ENCODE measurements around the gene RSF1. TPM values are rescaled to one million over a fixed set of nuclear protein-coding genes. Genes with fewer than 3 reads are reported as not detected.

Gene RSF1, protein sequence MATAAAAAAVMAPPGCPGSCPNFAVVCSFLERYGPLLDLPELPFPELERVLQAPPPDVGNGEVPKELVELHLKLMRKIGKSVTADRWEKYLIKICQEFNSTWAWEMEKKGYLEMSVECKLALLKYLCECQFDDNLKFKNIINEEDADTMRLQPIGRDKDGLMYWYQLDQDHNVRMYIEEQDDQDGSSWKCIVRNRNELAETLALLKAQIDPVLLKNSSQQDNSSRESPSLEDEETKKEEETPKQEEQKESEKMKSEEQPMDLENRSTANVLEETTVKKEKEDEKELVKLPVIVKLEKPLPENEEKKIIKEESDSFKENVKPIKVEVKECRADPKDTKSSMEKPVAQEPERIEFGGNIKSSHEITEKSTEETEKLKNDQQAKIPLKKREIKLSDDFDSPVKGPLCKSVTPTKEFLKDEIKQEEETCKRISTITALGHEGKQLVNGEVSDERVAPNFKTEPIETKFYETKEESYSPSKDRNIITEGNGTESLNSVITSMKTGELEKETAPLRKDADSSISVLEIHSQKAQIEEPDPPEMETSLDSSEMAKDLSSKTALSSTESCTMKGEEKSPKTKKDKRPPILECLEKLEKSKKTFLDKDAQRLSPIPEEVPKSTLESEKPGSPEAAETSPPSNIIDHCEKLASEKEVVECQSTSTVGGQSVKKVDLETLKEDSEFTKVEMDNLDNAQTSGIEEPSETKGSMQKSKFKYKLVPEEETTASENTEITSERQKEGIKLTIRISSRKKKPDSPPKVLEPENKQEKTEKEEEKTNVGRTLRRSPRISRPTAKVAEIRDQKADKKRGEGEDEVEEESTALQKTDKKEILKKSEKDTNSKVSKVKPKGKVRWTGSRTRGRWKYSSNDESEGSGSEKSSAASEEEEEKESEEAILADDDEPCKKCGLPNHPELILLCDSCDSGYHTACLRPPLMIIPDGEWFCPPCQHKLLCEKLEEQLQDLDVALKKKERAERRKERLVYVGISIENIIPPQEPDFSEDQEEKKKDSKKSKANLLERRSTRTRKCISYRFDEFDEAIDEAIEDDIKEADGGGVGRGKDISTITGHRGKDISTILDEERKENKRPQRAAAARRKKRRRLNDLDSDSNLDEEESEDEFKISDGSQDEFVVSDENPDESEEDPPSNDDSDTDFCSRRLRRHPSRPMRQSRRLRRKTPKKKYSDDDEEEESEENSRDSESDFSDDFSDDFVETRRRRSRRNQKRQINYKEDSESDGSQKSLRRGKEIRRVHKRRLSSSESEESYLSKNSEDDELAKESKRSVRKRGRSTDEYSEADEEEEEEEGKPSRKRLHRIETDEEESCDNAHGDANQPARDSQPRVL (N-terminal part only)
- total RNA-seq (2021; ENCODE audit: unreplicated experiment) (83.0 TPM), Bru-seq, nascent RNA (percentile 96 among the genes with signal in this experiment), BruChase-seq, experiment 1, labeled RNA remaining after a 2-hour chase (percentile 94 among the genes with signal in this experiment), BruChase-seq, experiment 2, labeled RNA remaining after a 6-hour chase (percentile 89 among the genes with signal in this experiment)
- 41.6 TPM for polyA plus RNA-seq (2012; ENCODE audit: insufficient read length)
- long read RNA-seq, full-length matches to known transcripts = 38 of 96 reads
- long read RNA-seq, partial matches to known transcripts = 36 of 96 reads
- long read RNA-seq, other reads (novel, unspliced or antisense) = 22 of 96 reads

DNA sequence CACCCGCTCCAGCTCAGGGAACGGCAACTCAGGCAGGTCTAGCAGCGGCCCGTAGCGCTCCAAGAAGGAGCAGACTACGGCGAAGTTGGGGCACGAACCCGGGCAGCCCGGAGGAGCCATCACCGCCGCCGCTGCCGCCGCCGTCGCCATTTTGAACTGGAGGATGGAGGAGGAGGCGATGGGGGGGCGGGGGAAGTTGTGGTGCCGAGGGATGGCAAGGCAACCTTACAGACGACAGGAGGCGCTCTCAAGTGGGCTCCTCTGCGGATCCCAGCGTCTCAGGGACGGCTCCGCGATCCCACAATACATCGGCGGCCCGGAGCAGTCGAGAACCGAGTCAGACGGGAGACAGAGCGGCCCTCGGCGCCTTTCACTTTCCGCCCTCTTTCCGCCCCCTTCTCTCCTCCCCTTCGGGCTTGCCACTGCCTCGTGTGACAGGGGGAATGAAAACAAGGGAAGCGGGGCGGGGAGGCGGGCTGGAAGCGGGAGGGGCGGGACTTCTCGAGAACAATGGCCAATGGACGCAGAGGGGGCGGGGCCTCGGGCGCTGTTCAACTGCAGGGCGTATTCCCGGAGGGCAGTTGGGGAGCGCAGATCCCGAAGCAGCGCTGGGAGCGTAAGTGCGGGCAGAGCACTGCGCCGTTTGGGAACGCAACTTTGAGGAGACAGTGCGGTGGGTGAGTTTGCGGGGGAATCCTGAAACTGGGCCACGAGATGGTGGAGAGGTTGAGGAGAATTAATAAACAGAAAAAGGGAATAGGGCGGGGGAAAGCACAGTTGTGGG lies at the start of gene RSF1, which contains the start of gene AAMDC:
TSS of gene RSF1 (minus strand) at position 158 of the 784 bp plus-strand sequence. CDS start at position 150, 8 bp downstream.
TSS of gene AAMDC (plus strand) at position 580 of the 784 bp plus-strand sequence. CDS start 21,353 bp downstream, outside the sequence.
- Histone ChIP-seq H3K36me3 (ENCODE audit: control insufficient read depth, insufficient read depth, low read length) (peaks cover 3% of the 10 kb centered on the region; the same call in 1 of the 2 replicates), H3K9me3 (ENCODE audit: control insufficient read depth, insufficient read depth, low read depth, low read length) (no peaks in the 10 kb centered on the region; the same call in 1 of the 2 replicates), H3K4me3 (ENCODE audit: low read depth in 2 of 2, low read length in 2 of 2) (peak within 1 kb of the TSS; percentile 94), H3K27me3 (ENCODE audit: control insufficient read depth, insufficient read depth, low read length) (no peaks in the 10 kb centered on the region), H3K4me1 (ENCODE audit: control insufficient read depth, insufficient read depth, low read length) (peaks cover 27% of the 10 kb centered on the region), H3K27ac (ENCODE audit: low read length) (peak within 1 kb of the TSS; percentile 90)
- intact Hi-C loops (cut with micrococcal nuclease; ENCODE audit: unreplicated experiment) (loop anchor here (5.0 kb wide), 1 partner anchor 227 kb away; no protein-coding TSS in a partner anchor), in situ Hi-C loops (cut with HindIII; ENCODE audit: low pct_unique_long_range_greater_than_20kb, low sequenced_read_pairs) (no loop called here)
- ChIA-PET POLR2A (interaction anchor here (0.5 kb wide), 1 partner anchor 596 kb away, joined by 3 read pairs; no protein-coding TSS in a partner anchor), CTCF (interaction anchor here (1.0 kb wide), 1 partner anchor 174 kb away, joined by 3 read pairs; no protein-coding TSS in a partner anchor)
- peak; percentile 95 for DNase-seq (ENCODE audit: low read depth, low spot score)
- TF ChIP-seq, protein P1, sequence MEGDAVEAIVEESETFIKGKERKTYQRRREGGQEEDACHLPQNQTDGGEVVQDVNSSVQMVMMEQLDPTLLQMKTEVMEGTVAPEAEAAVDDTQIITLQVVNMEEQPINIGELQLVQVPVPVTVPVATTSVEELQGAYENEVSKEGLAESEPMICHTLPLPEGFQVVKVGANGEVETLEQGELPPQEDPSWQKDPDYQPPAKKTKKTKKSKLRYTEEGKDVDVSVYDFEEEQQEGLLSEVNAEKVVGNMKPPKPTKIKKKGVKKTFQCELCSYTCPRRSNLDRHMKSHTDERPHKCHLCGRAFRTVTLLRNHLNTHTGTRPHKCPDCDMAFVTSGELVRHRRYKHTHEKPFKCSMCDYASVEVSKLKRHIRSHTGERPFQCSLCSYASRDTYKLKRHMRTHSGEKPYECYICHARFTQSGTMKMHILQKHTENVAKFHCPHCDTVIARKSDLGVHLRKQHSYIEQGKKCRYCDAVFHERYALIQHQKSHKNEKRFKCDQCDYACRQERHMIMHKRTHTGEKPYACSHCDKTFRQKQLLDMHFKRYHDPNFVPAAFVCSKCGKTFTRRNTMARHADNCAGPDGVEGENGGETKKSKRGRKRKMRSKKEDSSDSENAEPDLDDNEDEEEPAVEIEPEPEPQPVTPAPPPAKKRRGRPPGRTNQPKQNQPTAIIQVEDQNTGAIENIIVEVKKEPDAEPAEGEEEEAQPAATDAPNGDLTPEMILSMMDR (IDR thresholded peaks at IDR 0.05) = peak; percentile 95
- TF ChIP-seq, protein P2, sequence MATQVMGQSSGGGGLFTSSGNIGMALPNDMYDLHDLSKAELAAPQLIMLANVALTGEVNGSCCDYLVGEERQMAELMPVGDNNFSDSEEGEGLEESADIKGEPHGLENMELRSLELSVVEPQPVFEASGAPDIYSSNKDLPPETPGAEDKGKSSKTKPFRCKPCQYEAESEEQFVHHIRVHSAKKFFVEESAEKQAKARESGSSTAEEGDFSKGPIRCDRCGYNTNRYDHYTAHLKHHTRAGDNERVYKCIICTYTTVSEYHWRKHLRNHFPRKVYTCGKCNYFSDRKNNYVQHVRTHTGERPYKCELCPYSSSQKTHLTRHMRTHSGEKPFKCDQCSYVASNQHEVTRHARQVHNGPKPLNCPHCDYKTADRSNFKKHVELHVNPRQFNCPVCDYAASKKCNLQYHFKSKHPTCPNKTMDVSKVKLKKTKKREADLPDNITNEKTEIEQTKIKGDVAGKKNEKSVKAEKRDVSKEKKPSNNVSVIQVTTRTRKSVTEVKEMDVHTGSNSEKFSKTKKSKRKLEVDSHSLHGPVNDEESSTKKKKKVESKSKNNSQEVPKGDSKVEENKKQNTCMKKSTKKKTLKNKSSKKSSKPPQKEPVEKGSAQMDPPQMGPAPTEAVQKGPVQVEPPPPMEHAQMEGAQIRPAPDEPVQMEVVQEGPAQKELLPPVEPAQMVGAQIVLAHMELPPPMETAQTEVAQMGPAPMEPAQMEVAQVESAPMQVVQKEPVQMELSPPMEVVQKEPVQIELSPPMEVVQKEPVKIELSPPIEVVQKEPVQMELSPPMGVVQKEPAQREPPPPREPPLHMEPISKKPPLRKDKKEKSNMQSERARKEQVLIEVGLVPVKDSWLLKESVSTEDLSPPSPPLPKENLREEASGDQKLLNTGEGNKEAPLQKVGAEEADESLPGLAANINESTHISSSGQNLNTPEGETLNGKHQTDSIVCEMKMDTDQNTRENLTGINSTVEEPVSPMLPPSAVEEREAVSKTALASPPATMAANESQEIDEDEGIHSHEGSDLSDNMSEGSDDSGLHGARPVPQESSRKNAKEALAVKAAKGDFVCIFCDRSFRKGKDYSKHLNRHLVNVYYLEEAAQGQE (IDR thresholded peaks at IDR 0.05; ENCODE audit: insufficient read depth in 1 of 2, low read depth in 2 of 2, low read length in 1 of 2) = peak in 1 of 2 experiments; percentile 41; a peak in 1 of 4 replicates
- TF ChIP-seq POLR2AphosphoS5 (IDR thresholded peaks at IDR 0.05; ENCODE audit: low read depth, low read length) (peak; percentile 68; the same call in 1 of the 2 replicates), SIN3A (IDR thresholded peaks at IDR 0.05; ENCODE audit: borderline replicate concordance, insufficient read depth, low read depth, low read length) (peak; percentile 97), TCF7L2 (IDR thresholded peaks at IDR 0.05; ENCODE audit: low read depth, low read length) (no peak)
- BruUV-seq (replicated peaks) = no TSS peak
- peak; percentile 89 for ATAC-seq

Data from Panc1 (cell line).